Measurements from ENCODE around the gene C4orf51.

Gene C4orf51

GRCh38 chr4:145644699-145645098 is 35.2 kb upstream of the C4orf51 start:
- Histone ChIP-seq H3K36me3 (no peaks in the 10 kb centered on the region), H3K27me3 (no peaks in the 10 kb centered on the region), H3K9me3 (no peaks in the 10 kb centered on the region), H3K4me3 (ENCODE audit: low read depth, low read length) (no peak overlapping the region), H3K4me1 (no peaks in the 10 kb centered on the region)
- no peak for DNase-seq
- 0 out of 2 replicates have a peak, but pooled peaks have one; percentile 10 for TF ChIP-seq CTCF (IDR thresholded peaks at IDR 0.05; ENCODE audit: low read depth, low read length)

DNA sequence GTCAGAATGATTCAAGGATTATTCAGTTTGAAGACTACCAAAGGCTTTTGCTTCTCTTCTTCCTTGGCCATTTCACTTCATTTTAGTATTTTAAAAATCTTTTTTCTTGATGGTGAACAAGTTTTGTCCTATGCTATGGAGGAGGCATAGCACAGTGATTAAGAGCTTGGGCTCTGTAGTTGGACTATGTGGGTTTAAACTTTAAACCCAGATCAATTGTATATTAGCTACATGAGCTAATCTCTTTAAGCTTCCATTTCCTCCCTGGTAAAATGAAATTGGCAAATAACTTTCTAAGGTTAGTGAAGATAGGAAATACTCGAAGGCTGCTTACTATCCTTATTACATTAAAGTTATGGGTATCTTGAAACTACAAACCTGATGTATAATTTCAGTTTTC is 23.8 kb upstream of the C4orf51 start:
- no peaks in the 10 kb centered on the region; the same call in 1 of the 2 replicates for H3K36me3 ChIP-seq
- no peaks in the 10 kb centered on the region for H3K4me1 ChIP-seq
- H3K27me3 ChIP-seq, result no peaks in the 10 kb centered on the region
- no peaks in the 10 kb centered on the region for H3K9me3 ChIP-seq
- DNase-seq, result no peak
- TF ChIP-seq CTCF (IDR thresholded peaks at IDR 0.05; ENCODE audit: low read depth, low read length), result no peak
- no peak overlapping the region for H3K4me3 ChIP-seq (ENCODE audit: low read depth, low read length)

DNA sequence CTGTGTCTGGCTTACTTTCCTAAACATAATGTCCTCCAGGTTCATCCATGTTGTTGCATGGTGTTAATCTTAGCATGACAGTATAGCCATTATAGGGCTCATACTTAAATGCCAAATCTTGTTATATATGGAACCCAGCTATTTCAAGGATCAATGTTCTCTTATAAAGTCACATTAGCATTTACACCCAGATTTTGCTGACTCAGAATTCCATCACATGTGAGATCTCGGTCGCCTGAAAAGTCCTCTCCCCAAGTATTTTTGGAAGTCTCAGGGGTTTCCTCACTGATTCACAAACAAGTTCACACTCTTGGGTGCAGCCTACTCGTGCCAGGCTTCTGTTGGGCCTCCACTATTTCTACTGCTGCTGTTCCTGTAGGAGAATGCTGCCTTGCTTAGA is 19.9 kb upstream of the C4orf51 start:
- TF ChIP-seq CTCF (IDR thresholded peaks at IDR 0.05; ENCODE audit: low read depth, low read length), result no peak
- no peak for DNase-seq

DNA sequence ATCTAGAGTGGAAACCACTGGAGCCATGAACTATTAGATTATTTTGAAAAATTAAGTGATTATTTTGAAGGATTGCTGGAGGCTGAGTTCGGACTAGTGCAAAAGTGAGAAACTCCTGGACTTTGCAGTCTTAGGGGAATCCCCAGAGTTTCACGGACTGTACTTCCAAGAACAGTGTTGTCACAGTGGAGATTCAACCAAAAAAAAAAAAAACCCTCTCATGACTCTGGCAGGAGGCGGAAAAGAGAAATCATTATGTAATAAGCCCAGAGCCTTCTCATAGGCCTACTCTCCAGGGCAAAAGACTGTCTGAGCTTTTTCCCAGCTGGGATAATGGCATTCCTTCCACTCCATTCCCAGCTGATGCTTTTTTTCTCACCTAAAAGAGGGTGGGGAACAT is 16.8 kb upstream of the C4orf51 start:
- no peaks in the 10 kb centered on the region for H3K36me3 ChIP-seq
- no peaks in the 10 kb centered on the region for H3K4me1 ChIP-seq
- no peak for TF ChIP-seq CTCF (IDR thresholded peaks at IDR 0.05; ENCODE audit: low read depth, low read length)
- no peaks in the 10 kb centered on the region for H3K9me3 ChIP-seq
- H3K27me3 ChIP-seq, result no peaks in the 10 kb centered on the region
- no peak for DNase-seq
- H3K4me3 ChIP-seq (ENCODE audit: low read depth, low read length), result no peak overlapping the region

More for the DNA sequence above, 19.9 kb upstream of the C4orf51 start:
- H3K36me3 ChIP-seq, result no peaks in the 10 kb centered on the region
- H3K4me1 ChIP-seq, result no peaks in the 10 kb centered on the region
- H3K9me3 ChIP-seq, result no peaks in the 10 kb centered on the region
- no peak overlapping the region for H3K4me3 ChIP-seq (ENCODE audit: low read depth, low read length)
- no peaks in the 10 kb centered on the region for H3K27me3 ChIP-seq

- no peaks in the 10 kb centered on the region for H3K9me3 ChIP-seq
- H3K4me1 ChIP-seq, result no peaks in the 10 kb centered on the region
- no peaks in the 10 kb centered on the region for H3K36me3 ChIP-seq
- TF ChIP-seq CTCF (IDR thresholded peaks at IDR 0.05; ENCODE audit: low read depth, low read length), result no peak
- DNase-seq, result no peak
- no peak overlapping the region for H3K4me3 ChIP-seq (ENCODE audit: low read depth, low read length)
- H3K27me3 ChIP-seq, result no peaks in the 10 kb centered on the region
Observed at GRCh38 chr4:145665773-145666172, 14.2 kb upstream of the C4orf51 start.

DNA sequence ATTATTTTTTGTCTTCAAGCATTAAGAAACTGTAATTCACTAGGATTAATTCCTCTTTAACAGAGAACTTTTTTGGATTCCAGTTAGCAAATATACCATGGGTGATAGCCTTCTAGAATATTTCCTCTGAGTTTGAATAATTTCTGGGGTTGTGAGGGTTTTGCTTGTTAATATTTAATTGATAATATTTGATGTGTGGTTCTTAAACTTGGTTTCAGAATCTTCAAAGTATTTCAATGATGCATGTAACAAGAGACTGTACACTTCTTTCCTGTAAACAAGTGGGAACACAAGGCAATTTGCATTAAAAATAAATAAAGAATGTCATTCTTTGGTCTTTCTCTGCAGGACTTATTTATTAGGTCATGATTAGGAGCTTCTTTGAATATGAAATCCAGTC is 9.5 kb upstream of the C4orf51 start:
- Histone ChIP-seq H3K4me3 (ENCODE audit: low read depth, low read length) (no peak overlapping the region), H3K27me3 (no peaks in the 10 kb centered on the region), H3K9me3 (no peaks in the 10 kb centered on the region), H3K36me3 (no peaks in the 10 kb centered on the region), H3K4me1 (peaks cover 6% of the 10 kb centered on the region; the same call in 1 of the 2 replicates)
- TF ChIP-seq CTCF (IDR thresholded peaks at IDR 0.05; ENCODE audit: low read depth, low read length), result no peak
- no peak for DNase-seq
